Measurements from ENCODE around the gene FASTKD2. TPM values are rescaled to one million over a fixed set of nuclear protein-coding genes. Genes with fewer than 3 reads are reported as not detected.

The FASTKD2 gene
- total and polyA plus RNA-seq, 4 donors, result 9.8 to 41.4 (median 20.2) TPM

DNA sequence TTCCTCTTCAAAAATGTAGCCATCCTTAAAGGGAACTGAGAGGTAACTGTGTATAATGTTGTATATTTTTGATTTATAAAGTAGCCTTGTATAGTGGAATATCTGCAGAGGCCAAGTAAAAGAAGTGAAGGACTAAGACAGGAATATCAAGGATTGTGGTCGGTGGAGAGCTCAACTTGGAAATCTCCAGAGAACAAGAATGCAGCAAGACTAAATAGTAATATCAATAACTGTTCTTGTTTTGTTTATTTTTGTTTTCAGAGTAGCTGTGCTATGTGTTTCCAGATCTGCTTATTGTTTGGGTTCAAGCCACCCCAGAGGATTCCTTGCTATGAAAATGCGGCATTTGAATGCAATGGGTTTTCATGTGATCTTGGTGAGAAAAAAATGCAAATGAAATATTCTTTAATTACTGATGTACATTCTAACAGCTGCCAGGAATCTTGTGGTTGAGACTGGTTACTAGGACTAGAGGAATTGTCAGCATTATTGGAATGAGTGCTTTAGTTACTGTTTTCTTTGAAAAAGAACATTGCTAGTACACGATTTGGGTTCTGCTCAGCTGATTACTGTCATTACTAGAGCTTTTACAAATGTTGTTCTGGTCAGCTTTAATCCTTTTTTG, 25.0 kb downstream of the FASTKD2 start:
- no peak overlapping the region for H3K4me3 ChIP-seq
- DNase-seq (no peak), ATAC-seq (ENCODE audit: insufficient read depth, low FRiP score) (no peak)
- no peak overlapping the region for H3K27ac ChIP-seq (ENCODE audit: low read depth in 1 of 2, low read length in 1 of 2)
- no peaks in the 10 kb centered on the region for H3K4me1 ChIP-seq (ENCODE audit: control insufficient read depth in 5 of 5, insufficient read depth in 5 of 5, low read length in 5 of 5)
- WGBS, 2 donors, result 84 to 89% methylated on average over 3 of the region's 3 CpGs
- H3K9ac ChIP-seq (ENCODE audit: insufficient read depth in 1 of 2, low read length in 2 of 2), result no peak overlapping the region
- TF ChIP-seq, protein P1, sequence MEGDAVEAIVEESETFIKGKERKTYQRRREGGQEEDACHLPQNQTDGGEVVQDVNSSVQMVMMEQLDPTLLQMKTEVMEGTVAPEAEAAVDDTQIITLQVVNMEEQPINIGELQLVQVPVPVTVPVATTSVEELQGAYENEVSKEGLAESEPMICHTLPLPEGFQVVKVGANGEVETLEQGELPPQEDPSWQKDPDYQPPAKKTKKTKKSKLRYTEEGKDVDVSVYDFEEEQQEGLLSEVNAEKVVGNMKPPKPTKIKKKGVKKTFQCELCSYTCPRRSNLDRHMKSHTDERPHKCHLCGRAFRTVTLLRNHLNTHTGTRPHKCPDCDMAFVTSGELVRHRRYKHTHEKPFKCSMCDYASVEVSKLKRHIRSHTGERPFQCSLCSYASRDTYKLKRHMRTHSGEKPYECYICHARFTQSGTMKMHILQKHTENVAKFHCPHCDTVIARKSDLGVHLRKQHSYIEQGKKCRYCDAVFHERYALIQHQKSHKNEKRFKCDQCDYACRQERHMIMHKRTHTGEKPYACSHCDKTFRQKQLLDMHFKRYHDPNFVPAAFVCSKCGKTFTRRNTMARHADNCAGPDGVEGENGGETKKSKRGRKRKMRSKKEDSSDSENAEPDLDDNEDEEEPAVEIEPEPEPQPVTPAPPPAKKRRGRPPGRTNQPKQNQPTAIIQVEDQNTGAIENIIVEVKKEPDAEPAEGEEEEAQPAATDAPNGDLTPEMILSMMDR (IDR thresholded peaks at IDR 0.05; ENCODE audit: control extremely low read depth, extremely low read depth), result no peak
- no peaks in the 10 kb centered on the region for H3K27me3 ChIP-seq (ENCODE audit: control insufficient read depth in 3 of 3, insufficient read depth in 3 of 3, low read length in 2 of 3)
- H3K9me3 ChIP-seq (ENCODE audit: control insufficient read depth in 4 of 4, insufficient read depth in 3 of 4, low read length in 3 of 4), result no peaks in the 10 kb centered on the region
- peaks cover 21 to 41% (median 31%) of the 10 kb centered on the region in 4 donors for H3K36me3 ChIP-seq (ENCODE audit: control insufficient read depth in 4 of 4, insufficient read depth in 4 of 4, low read length in 4 of 4)

DNA sequence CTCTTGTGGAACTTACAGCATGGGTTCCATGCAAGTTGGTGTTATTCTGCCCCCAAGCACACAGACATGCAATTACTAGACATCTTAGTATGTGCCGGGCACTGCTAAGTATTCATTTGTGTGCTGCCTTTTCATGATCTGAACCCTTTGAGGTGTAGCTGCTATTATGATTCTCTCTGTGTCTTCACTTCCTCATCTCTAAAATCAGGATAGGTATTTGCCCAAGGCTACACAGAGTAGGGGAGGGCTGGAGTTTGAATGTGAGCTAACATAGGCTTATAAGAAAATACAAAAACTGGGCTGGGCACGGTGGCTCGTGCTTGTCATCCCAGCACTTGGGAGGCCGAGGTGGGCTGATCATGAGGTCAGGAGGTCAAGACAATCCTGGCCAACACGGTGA, 27.2 kb downstream of the FASTKD2 start:
- ATAC-seq (ENCODE audit: insufficient read depth, low FRiP score) (no peak), DNase-seq (no peak)
- Histone ChIP-seq H3K4me3 (no peak overlapping the region), H3K27me3 (ENCODE audit: control insufficient read depth in 3 of 3, insufficient read depth in 3 of 3, low read length in 2 of 3) (no peaks in the 10 kb centered on the region), H3K9ac (ENCODE audit: insufficient read depth in 1 of 2, low read length in 2 of 2) (no peak overlapping the region), H3K4me1 (ENCODE audit: control insufficient read depth in 5 of 5, insufficient read depth in 5 of 5, low read length in 5 of 5) (no peaks in the 10 kb centered on the region), H3K27ac (ENCODE audit: low read depth in 1 of 2, low read length in 1 of 2) (no peak overlapping the region), H3K36me3 (ENCODE audit: control insufficient read depth in 4 of 4, insufficient read depth in 4 of 4, low read length in 4 of 4) (peaks cover 21 to 43% (median 24%) of the 10 kb centered on the region in 4 donors), H3K9me3 (ENCODE audit: control insufficient read depth in 4 of 4, insufficient read depth in 3 of 4, low read length in 3 of 4) (no peaks in the 10 kb centered on the region)
- TF ChIP-seq, protein P1 (IDR thresholded peaks at IDR 0.05; ENCODE audit: control extremely low read depth, extremely low read depth), result no peak
- WGBS, 2 donors, result 94 to 96% methylated on average over 5 of the region's 5 CpGs

DNA sequence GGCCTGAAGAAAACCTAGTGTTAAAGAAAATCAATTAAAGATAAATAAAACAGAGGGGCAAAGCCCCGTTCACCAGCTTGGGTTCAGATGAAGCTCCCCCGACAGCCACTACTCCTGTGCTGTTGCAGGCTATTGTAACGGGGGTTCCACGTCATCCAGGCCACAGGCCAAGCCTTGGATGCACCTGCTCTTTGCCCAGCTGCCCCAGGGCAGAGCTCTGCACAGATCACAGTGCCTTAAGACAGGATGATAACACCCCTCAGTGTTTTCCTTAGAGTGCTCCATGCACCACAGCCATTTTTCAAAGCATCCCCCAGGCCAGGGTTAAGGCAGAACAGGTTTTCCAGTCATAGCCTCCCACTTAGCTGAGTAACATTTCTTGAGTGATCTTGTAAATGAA, 32.0 kb downstream of the FASTKD2 start:
- Histone ChIP-seq H3K27me3 (ENCODE audit: control insufficient read depth in 3 of 3, insufficient read depth in 3 of 3, low read length in 2 of 3) (no peaks in the 10 kb centered on the region), H3K4me1 (ENCODE audit: control insufficient read depth in 5 of 5, insufficient read depth in 5 of 5, low read length in 5 of 5) (peaks cover 0 to 5% (median 1%) of the 10 kb centered on the region in 5 donors), H3K27ac (ENCODE audit: low read depth in 1 of 2, low read length in 1 of 2) (no peak overlapping the region), H3K9ac (ENCODE audit: insufficient read depth in 1 of 2, low read length in 2 of 2) (no peak overlapping the region), H3K4me3 (no peak overlapping the region), H3K36me3 (ENCODE audit: control insufficient read depth in 4 of 4, insufficient read depth in 4 of 4, low read length in 4 of 4) (peaks cover 7 to 17% (median 9%) of the 10 kb centered on the region in 4 donors), H3K9me3 (ENCODE audit: control insufficient read depth in 4 of 4, insufficient read depth in 3 of 4, low read length in 3 of 4) (no peaks in the 10 kb centered on the region)
- DNase-seq (no peak), ATAC-seq (ENCODE audit: insufficient read depth, low FRiP score) (no peak)
- WGBS, 2 donors, result 67 to 80% methylated on average over 4 of the region's 4 CpGs
- TF ChIP-seq, protein P1 (IDR thresholded peaks at IDR 0.05; ENCODE audit: control extremely low read depth, extremely low read depth), result no peak

DNA sequence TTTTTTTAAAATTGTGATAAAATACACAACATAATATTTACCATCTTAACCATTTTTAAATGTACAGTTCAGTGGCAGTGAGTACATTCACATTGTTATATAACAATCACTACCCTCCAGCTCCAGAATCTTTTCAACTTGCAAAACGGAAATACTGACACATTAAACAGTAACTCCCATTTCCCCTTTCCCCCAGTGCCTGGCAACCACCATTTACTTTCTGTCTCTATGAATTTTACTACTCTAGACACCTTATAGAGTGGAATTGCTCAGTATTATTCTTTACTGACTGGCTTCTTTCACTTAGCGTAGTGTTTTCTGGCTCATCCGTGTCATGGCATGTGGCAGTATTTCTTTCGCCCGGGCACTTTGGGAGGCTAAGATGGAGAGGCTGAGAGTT, 32.6 kb downstream of the FASTKD2 start:
- no peak for ATAC-seq (ENCODE audit: insufficient read depth, low FRiP score)
- Histone ChIP-seq H3K9me3 (ENCODE audit: control insufficient read depth in 4 of 4, insufficient read depth in 3 of 4, low read length in 3 of 4) (no peaks in the 10 kb centered on the region), H3K27ac (ENCODE audit: low read depth in 1 of 2, low read length in 1 of 2) (peak overlapping the region in 1 of 2 donors; percentile 56), H3K36me3 (ENCODE audit: control insufficient read depth in 4 of 4, insufficient read depth in 4 of 4, low read length in 4 of 4) (peaks cover 4 to 14% (median 6%) of the 10 kb centered on the region in 4 donors), H3K9ac (ENCODE audit: insufficient read depth in 1 of 2, low read length in 2 of 2) (no peak overlapping the region), H3K4me1 (ENCODE audit: control insufficient read depth in 5 of 5, insufficient read depth in 5 of 5, low read length in 5 of 5) (peaks cover 0 to 5% (median 1%) of the 10 kb centered on the region in 5 donors), H3K27me3 (ENCODE audit: control insufficient read depth in 3 of 3, insufficient read depth in 3 of 3, low read length in 2 of 3) (no peaks in the 10 kb centered on the region), H3K4me3 (no peak overlapping the region)
- TF ChIP-seq, protein P1 (IDR thresholded peaks at IDR 0.05; ENCODE audit: control extremely low read depth, extremely low read depth), result no peak
- WGBS, 2 donors, result 61 to 68% methylated on average over 5 of the region's 5 CpGs
- DNase-seq, result peak in 1 of 3 donors; percentile 24
